B cell (primary cell): ENCODE results near the gene SALL1.

Source experiments
- EZH2 ChIP-seq: IDR thresholded peaks from 2 replicates; pipeline ENCODE4 v1.6.1; 2012; ENCODE audit warnings: borderline replicate concordance, low read depth, mild to moderate bottlenecking, moderate library complexity, low read length; ENCODE audit not compliant: insufficient read depth, poor library complexity, severe bottlenecking
- TF ChIP-seq, protein P1 (sequence below): fragments of 200-600 bp; IDR thresholded peaks from one replicate; pipeline ENCODE4 v1.8.0; 2022; ENCODE audit warnings: antibody characterized with exemption, mild to moderate bottlenecking

DNA sequence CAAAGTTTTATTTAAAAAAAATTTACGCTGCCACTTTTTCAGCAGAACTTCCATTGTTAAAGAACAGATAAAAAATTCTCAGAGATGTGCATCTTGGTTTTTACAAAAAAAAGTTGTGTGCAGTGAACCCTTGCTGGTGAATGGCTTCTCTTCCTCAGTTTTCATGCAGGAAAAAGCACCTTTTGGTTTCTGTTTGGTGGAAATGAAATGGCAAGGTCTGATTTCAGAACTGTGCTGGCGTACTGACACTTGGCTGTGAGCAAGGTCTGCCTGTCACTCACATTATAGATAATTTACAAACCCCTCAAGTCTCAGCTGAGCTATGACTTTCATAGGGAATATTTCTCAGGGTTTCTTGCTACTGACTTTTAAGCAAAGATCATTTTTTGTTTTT is 5.7 kb upstream of the SALL1 start:
- TF ChIP-seq, protein P1, sequence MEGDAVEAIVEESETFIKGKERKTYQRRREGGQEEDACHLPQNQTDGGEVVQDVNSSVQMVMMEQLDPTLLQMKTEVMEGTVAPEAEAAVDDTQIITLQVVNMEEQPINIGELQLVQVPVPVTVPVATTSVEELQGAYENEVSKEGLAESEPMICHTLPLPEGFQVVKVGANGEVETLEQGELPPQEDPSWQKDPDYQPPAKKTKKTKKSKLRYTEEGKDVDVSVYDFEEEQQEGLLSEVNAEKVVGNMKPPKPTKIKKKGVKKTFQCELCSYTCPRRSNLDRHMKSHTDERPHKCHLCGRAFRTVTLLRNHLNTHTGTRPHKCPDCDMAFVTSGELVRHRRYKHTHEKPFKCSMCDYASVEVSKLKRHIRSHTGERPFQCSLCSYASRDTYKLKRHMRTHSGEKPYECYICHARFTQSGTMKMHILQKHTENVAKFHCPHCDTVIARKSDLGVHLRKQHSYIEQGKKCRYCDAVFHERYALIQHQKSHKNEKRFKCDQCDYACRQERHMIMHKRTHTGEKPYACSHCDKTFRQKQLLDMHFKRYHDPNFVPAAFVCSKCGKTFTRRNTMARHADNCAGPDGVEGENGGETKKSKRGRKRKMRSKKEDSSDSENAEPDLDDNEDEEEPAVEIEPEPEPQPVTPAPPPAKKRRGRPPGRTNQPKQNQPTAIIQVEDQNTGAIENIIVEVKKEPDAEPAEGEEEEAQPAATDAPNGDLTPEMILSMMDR, result no peak
- no peak for TF ChIP-seq EZH2
